Lung (tissue), 12 donors: ENCODE data around the gene ACTN1. TPM values are rescaled to one million over a fixed set of nuclear protein-coding genes. Genes with fewer than 3 reads are reported as not detected.

ENCODE experiments used
- ATAC-seq: fragments of 200-7000 bp; cut with Tn5 transposase; one replicate; pipeline ENCODE4 v1.9.1; 2020; ENCODE audit warnings: moderate number of reproducible peaks; ENCODE audit not compliant: insufficient read depth, low FRiP score
- DNase-seq, 3 donors: peaks; one replicate each; pipeline ENCODE4 v3.0.0-alpha.2; 2013 to 2017
- H3K27ac ChIP-seq, 2 donors: one replicate each; pipeline ENCODE4 v1.5.1; 2013; ENCODE audit warnings: mild to moderate bottlenecking in 2 of 2, moderate library complexity in 2 of 2, control low read depth in 1 of 2, inconsistent platforms in 1 of 2, low read depth in 1 of 2, low read length in 1 of 2
- H3K27me3 ChIP-seq, 3 donors: one replicate each; pipeline ENCODE4 v1.5.1; 2013; ENCODE audit warnings: low read length in 2 of 3; ENCODE audit not compliant: control insufficient read depth in 3 of 3, insufficient read depth in 3 of 3
- H3K36me3 ChIP-seq, 4 donors: one replicate each; pipeline ENCODE4 v1.5.1; 2013; ENCODE audit warnings: low read length in 4 of 4, mild to moderate bottlenecking in 1 of 4, moderate library complexity in 1 of 4; ENCODE audit not compliant: control insufficient read depth in 4 of 4, insufficient read depth in 4 of 4
- H3K4me1 ChIP-seq, 5 donors: one replicate each; pipeline ENCODE4 v1.5.1; 2013; ENCODE audit warnings: low read length in 5 of 5, mild to moderate bottlenecking in 2 of 5, moderate library complexity in 1 of 5; ENCODE audit not compliant: control insufficient read depth in 5 of 5, insufficient read depth in 5 of 5
- H3K4me3 ChIP-seq: one replicate; pipeline ENCODE4 v1.5.1; 2013; ENCODE audit warnings: mild to moderate bottlenecking, control low read depth, moderate library complexity
- H3K9ac ChIP-seq, 2 donors: one replicate each; pipeline ENCODE4 v1.5.1; 2013; ENCODE audit warnings: low read length in 2 of 2, control low read depth in 1 of 2; ENCODE audit not compliant: insufficient read depth in 1 of 2
- H3K9me3 ChIP-seq, 4 donors: one replicate each; pipeline ENCODE4 v1.5.1; 2013; ENCODE audit warnings: low read length in 3 of 4, mild to moderate bottlenecking in 1 of 4, moderate library complexity in 1 of 4; ENCODE audit not compliant: control insufficient read depth in 4 of 4, insufficient read depth in 3 of 4
- WGBS, 2 donors: extraction: QIAGEN DNeasy Blood & Tissue Kit; methylation state at CpG; one replicate each; pipeline ENCODE4 v1.1.7; 2013; 5-methylcytosine and 5-hydroxymethylcytosine counted together
- polyA plus RNA-seq, 2 donors: library from polyadenylated mRNA; stranded (reverse); fragments of 200-250 nt; gene quantifications; one replicate each; pipeline ENCODE4 v1.2.1, GENCODE V29; 2013
- total RNA-seq, 2 donors: library from RNA; depleted of rRNA in 1 of 2; stranded (reverse); fragments of >200 nt in 1 of 2; gene quantifications; one replicate each; pipeline ENCODE4 v1.2.1, GENCODE V29; 2014 to 2021
- TF ChIP-seq, protein P1 (sequence below): IDR thresholded peaks from 2 replicates; pipeline ENCODE4 v1.5.1; 2012; ENCODE audit warnings: mild to moderate bottlenecking; ENCODE audit errors: control extremely low read depth, extremely low read depth
- donor health status: control.
- donor health status: control.
- donor health status: Bipolar disorder and iron deficiency.
- donor health status: healthy.
- donor health status: DM: yes; HTN: yes; CAD: no.

Gene ACTN1
- total and polyA plus RNA-seq, 4 donors, result 40.9 to 168 (median 117) TPM

GRCh38 chr14:69003626-69004025 lies 24.5 kb upstream of the ACTN1 start:
- H3K27ac ChIP-seq, result no peak overlapping the region
- TF ChIP-seq, protein P1, sequence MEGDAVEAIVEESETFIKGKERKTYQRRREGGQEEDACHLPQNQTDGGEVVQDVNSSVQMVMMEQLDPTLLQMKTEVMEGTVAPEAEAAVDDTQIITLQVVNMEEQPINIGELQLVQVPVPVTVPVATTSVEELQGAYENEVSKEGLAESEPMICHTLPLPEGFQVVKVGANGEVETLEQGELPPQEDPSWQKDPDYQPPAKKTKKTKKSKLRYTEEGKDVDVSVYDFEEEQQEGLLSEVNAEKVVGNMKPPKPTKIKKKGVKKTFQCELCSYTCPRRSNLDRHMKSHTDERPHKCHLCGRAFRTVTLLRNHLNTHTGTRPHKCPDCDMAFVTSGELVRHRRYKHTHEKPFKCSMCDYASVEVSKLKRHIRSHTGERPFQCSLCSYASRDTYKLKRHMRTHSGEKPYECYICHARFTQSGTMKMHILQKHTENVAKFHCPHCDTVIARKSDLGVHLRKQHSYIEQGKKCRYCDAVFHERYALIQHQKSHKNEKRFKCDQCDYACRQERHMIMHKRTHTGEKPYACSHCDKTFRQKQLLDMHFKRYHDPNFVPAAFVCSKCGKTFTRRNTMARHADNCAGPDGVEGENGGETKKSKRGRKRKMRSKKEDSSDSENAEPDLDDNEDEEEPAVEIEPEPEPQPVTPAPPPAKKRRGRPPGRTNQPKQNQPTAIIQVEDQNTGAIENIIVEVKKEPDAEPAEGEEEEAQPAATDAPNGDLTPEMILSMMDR, result no peak
- DNase-seq, result no peak
- H3K4me1 ChIP-seq, result peaks cover 0 to 4% (median 3%) of the 10 kb centered on the region in 5 donors
- H3K27me3 ChIP-seq, result no peaks in the 10 kb centered on the region
- H3K36me3 ChIP-seq, result no peaks in the 10 kb centered on the region
- H3K9ac ChIP-seq, result no peak overlapping the region
- peaks cover 0 to 1% (median 0%) of the 10 kb centered on the region in 4 donors for H3K9me3 ChIP-seq
- WGBS, 2 donors, result 85 to 94% methylated on average over 10 of the region's 10 CpGs
- no peak for ATAC-seq
- H3K4me3 ChIP-seq, result no peak overlapping the region

GRCh38 chr14:69002069-69002468 lies 23.0 kb upstream of the ACTN1 start:
- no peak for ATAC-seq
- H3K4me3 ChIP-seq, result no peak overlapping the region
- WGBS, 2 donors, result 66 to 84% methylated on average over 3 of the region's 3 CpGs
- no peaks in the 10 kb centered on the region for H3K36me3 ChIP-seq
- peaks cover 0 to 3% (median 0%) of the 10 kb centered on the region in 5 donors for H3K4me1 ChIP-seq
- no peaks in the 10 kb centered on the region for H3K9me3 ChIP-seq
- H3K27ac ChIP-seq, result no peak overlapping the region
- no peak for DNase-seq
- no peaks in the 10 kb centered on the region for H3K27me3 ChIP-seq
- H3K9ac ChIP-seq, result no peak overlapping the region
- TF ChIP-seq, protein P1, result no peak

DNA sequence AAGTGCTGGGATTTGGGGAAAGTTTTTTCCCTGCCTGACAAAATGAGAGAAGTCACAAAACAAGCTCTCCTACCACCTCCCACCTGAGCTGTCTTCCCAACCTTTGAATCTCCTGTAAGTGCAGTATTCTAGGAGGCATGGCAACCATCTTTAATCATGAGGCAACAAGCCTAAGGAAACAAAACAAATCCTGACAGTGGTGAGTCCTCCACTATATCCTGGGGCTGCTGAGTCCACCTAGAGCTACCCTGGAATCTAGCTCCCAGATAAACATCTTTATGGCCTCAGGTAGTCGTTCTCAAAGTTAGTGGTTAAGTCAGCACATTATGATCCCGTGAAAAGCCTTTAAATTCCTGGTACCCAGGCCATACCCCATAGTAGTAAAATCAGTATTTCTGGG lies 22.3 kb upstream of the ACTN1 start:
- Histone ChIP-seq H3K4me3 (no peak overlapping the region), H3K27me3 (no peaks in the 10 kb centered on the region), H3K36me3 (no peaks in the 10 kb centered on the region), H3K27ac (no peak overlapping the region), H3K9ac (no peak overlapping the region), H3K9me3 (no peaks in the 10 kb centered on the region), H3K4me1 (peaks cover 0 to 3% (median 0%) of the 10 kb centered on the region in 5 donors)
- WGBS, 2 donors, result 91 to 96% methylated on average over 2 of the region's 2 CpGs
- DNase-seq, result no peak
- TF ChIP-seq, protein P1, result no peak
- no peak for ATAC-seq

GRCh38 chr14:68998062-68998461 lies 19.0 kb upstream of the ACTN1 start:
- H3K4me1 ChIP-seq, result no peaks in the 10 kb centered on the region
- WGBS, 2 donors, result 86 to 88% methylated on average over 5 of the region's 5 CpGs
- H3K4me3 ChIP-seq, result no peak overlapping the region
- no peaks in the 10 kb centered on the region for H3K27me3 ChIP-seq
- no peak for ATAC-seq
- no peaks in the 10 kb centered on the region for H3K9me3 ChIP-seq
- DNase-seq, result no peak
- H3K36me3 ChIP-seq, result no peaks in the 10 kb centered on the region
- H3K27ac ChIP-seq, result no peak overlapping the region
- TF ChIP-seq, protein P1, result no peak
- H3K9ac ChIP-seq, result no peak overlapping the region
